Measurements from ENCODE around the gene LGALSL. TPM values are rescaled to one million over a fixed set of nuclear protein-coding genes. Genes with fewer than 3 reads are reported as not detected.

Gene LGALSL
- total RNA-seq, 1 experiment from 2014 or later: 7.4 TPM

DNA sequence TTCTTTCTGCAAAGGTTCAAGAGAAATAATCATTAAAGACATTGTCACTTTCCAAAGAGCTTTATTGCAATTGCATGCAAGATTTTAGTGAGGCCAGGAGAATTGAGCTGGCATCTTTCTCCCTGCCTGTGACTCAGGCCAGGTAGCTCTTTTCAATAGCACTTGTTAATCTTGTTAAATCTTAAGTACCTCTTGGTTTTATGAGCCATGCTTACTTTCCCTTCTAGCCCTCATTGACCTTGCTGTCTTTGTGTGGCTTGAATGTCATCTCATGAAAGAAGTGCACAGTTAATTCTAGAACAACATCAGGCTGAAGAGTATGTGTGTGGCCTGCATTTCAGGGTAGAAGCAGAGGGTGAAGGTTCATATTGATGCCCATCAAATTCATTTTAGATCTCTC lies 14.8 kb upstream of the LGALSL start:
- Histone ChIP-seq H3K4me1 (ENCODE audit: insufficient read depth, low read length, poor library complexity, severe bottlenecking) (no peaks in the 10 kb centered on the region), H3K36me3 (ENCODE audit: insufficient read depth, low read length, poor library complexity, severe bottlenecking) (no peaks in the 10 kb centered on the region), H3K4me3 (ENCODE audit: low read depth, low read length, poor library complexity, severe bottlenecking) (no peak overlapping the region), H3K27ac (ENCODE audit: low read depth, low read length, poor library complexity, severe bottlenecking) (no peak overlapping the region), H3K27me3 (replicated peaks; ENCODE audit: insufficient read depth, low read depth, low read length, poor library complexity) (peaks cover 3% of the 10 kb centered on the region), H3K9me3 (ENCODE audit: low read depth, low read length, poor library complexity, severe bottlenecking) (no peaks in the 10 kb centered on the region)
- no TSS peak for BruUV-seq (replicated peaks)
- CTCF ChIA-PET: no interaction called here
- intact Hi-C loops (cut with micrococcal nuclease; ENCODE audit: unreplicated experiment): no loop called here
- no peak for DNase-seq (ENCODE audit: low spot score)
- POLR2A ChIA-PET (ENCODE audit: low non-redundant PET): no interaction called here
- no peak for TF ChIP-seq EZH2 (IDR thresholded peaks at IDR 0.05; ENCODE audit: borderline replicate concordance, low read depth, low read length, poor library complexity, severe bottlenecking)
- TF ChIP-seq, protein P1, sequence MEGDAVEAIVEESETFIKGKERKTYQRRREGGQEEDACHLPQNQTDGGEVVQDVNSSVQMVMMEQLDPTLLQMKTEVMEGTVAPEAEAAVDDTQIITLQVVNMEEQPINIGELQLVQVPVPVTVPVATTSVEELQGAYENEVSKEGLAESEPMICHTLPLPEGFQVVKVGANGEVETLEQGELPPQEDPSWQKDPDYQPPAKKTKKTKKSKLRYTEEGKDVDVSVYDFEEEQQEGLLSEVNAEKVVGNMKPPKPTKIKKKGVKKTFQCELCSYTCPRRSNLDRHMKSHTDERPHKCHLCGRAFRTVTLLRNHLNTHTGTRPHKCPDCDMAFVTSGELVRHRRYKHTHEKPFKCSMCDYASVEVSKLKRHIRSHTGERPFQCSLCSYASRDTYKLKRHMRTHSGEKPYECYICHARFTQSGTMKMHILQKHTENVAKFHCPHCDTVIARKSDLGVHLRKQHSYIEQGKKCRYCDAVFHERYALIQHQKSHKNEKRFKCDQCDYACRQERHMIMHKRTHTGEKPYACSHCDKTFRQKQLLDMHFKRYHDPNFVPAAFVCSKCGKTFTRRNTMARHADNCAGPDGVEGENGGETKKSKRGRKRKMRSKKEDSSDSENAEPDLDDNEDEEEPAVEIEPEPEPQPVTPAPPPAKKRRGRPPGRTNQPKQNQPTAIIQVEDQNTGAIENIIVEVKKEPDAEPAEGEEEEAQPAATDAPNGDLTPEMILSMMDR (conservative IDR thresholded peaks at IDR 0.05; ENCODE audit: low read depth, low read length): no peak

DNA sequence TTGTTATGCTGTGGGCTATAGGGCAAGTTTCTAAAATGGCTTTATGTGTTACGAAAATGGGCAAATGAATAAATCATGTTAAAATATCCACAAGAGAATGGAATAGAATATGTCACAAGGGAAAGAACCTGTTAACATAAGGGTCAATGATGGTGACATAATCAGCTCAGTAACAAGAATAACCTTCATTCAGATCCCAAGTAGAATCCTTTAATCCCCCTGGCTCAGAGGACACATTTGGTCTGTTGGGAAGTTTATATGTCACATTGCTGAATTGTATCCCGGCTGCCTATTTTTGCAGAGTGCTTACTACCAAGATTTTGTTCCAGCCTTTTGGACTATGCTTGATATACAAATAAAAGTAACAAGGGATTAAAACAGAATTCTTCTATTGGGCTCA lies 13.1 kb upstream of the LGALSL start:
- CTCF ChIA-PET: no interaction called here
- intact Hi-C loops (cut with micrococcal nuclease; ENCODE audit: unreplicated experiment): no loop called here
- no peak overlapping the region for H3K27ac ChIP-seq (ENCODE audit: low read depth, low read length, poor library complexity, severe bottlenecking)

DNA sequence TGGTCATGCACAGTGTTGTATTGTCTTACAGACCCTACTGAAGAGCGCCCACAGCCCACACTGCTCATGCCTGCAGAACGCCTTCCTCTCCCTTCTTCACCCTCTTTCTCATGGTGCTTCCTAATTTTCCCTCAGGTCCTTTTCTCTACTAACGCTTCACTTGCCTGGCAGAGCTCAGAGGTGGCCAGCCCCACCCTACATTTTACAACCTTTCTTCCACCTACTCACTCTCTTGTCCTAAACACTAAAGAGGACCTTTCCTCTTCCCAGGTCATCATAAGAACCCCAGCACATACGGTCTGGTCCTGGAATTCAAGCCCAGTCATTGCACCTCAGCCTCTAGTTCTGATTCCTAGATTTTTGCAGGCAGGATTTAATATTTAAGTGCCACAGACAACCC lies 11.7 kb upstream of the LGALSL start:
- BruUV-seq (replicated peaks): no TSS peak
- Histone ChIP-seq H3K27me3 (replicated peaks; ENCODE audit: insufficient read depth, low read depth, low read length, poor library complexity) (peaks cover 3% of the 10 kb centered on the region), H3K4me3 (ENCODE audit: low read depth, low read length, poor library complexity, severe bottlenecking) (no peak overlapping the region), H3K27ac (ENCODE audit: low read depth, low read length, poor library complexity, severe bottlenecking) (no peak overlapping the region), H3K9me3 (ENCODE audit: low read depth, low read length, poor library complexity, severe bottlenecking) (no peaks in the 10 kb centered on the region), H3K4me1 (ENCODE audit: insufficient read depth, low read length, poor library complexity, severe bottlenecking) (no peaks in the 10 kb centered on the region), H3K36me3 (ENCODE audit: insufficient read depth, low read length, poor library complexity, severe bottlenecking) (no peaks in the 10 kb centered on the region)
- ChIA-PET CTCF (no interaction called here), POLR2A (ENCODE audit: low non-redundant PET) (no interaction called here)
- intact Hi-C loops (cut with micrococcal nuclease; ENCODE audit: unreplicated experiment): no loop called here
- TF ChIP-seq, protein P1 (conservative IDR thresholded peaks at IDR 0.05; ENCODE audit: low read depth, low read length): no peak
- no peak for TF ChIP-seq EZH2 (IDR thresholded peaks at IDR 0.05; ENCODE audit: borderline replicate concordance, low read depth, low read length, poor library complexity, severe bottlenecking)
- DNase-seq (ENCODE audit: low spot score): no peak

More for the DNA sequence above, 13.1 kb upstream of the LGALSL start:
- no peak for DNase-seq (ENCODE audit: low spot score)
- Histone ChIP-seq H3K27me3 (replicated peaks; ENCODE audit: insufficient read depth, low read depth, low read length, poor library complexity) (peaks cover 3% of the 10 kb centered on the region), H3K9me3 (ENCODE audit: low read depth, low read length, poor library complexity, severe bottlenecking) (no peaks in the 10 kb centered on the region), H3K4me3 (ENCODE audit: low read depth, low read length, poor library complexity, severe bottlenecking) (no peak overlapping the region), H3K36me3 (ENCODE audit: insufficient read depth, low read length, poor library complexity, severe bottlenecking) (no peaks in the 10 kb centered on the region), H3K4me1 (ENCODE audit: insufficient read depth, low read length, poor library complexity, severe bottlenecking) (no peaks in the 10 kb centered on the region)
- BruUV-seq (replicated peaks): no TSS peak
- no peak for TF ChIP-seq EZH2 (IDR thresholded peaks at IDR 0.05; ENCODE audit: borderline replicate concordance, low read depth, low read length, poor library complexity, severe bottlenecking)
- TF ChIP-seq, protein P1 (conservative IDR thresholded peaks at IDR 0.05; ENCODE audit: low read depth, low read length): no peak
- POLR2A ChIA-PET (ENCODE audit: low non-redundant PET): no interaction called here
